Prostate gland (tissue), 2 donors: ENCODE results near the gene MRPL1. TPM values are rescaled to one million over a fixed set of nuclear protein-coding genes. Genes with fewer than 3 reads are reported as not detected.
A peak's percentile ranks its signal among the peaks of the same experiment; 100 is the strongest.

Experiments used
- DNase-seq: peaks from one replicate; pipeline ENCODE4 v3.0.0-alpha.2; 2019; ENCODE audit warnings: low spot score
- H3K27ac ChIP-seq, 2 donors: fragments of 200-600 bp; sonication (generic); 2 replicates each; pipeline ENCODE4 v1.5.1; 2017 to 2019
- H3K27me3 ChIP-seq: fragments of 200-600 bp; sonication (generic); replicated peaks from 2 replicates; pipeline ENCODE4 v1.5.1; 2019; ENCODE audit not compliant: insufficient read depth
- H3K36me3 ChIP-seq, 2 donors: fragments of 200-600 bp; sonication (generic); 1 replicate in 1 of 2; 2 replicates in 1 of 2; pipeline versions ENCODE4 v1.5.1 to v1.8.1; 2017 to 2019
- H3K4me1 ChIP-seq: fragments of 200-600 bp; sonication (generic); replicated peaks from 2 replicates; pipeline ENCODE4 v1.5.1; 2019
- H3K4me3 ChIP-seq, 2 donors: fragments of 200-600 bp; sonication (generic); 2 replicates each; pipeline ENCODE4 v1.5.1; 2017 to 2019
- H3K9me3 ChIP-seq: fragments of 200-600 bp; sonication (generic); 2 replicates; pipeline ENCODE4 v1.5.1; 2017
- POLR2A ChIP-seq: fragments of 450-650 bp; IDR thresholded peaks from one replicate; pipeline ENCODE4 v1.6.1; 2016; ENCODE audit warnings: antibody characterized with exemption, mild to moderate bottlenecking
- POLR2AphosphoS5 ChIP-seq: sonication (generic); formaldehyde crosslinking; IDR thresholded peaks from one replicate; pipeline ENCODE4 v1.6.1; 2017; ENCODE audit warnings: antibody characterized with exemption
- WGBS: methylation state at CpG from one replicate; pipeline ENCODE4 v1.1.5; 2018; 5-methylcytosine and 5-hydroxymethylcytosine counted together
- intact Hi-C: fragments of 100-400 bp; cut with DNase I; formaldehyde crosslinking; loops from one replicate; pipeline ENCODE4 v1.14.2; 2022
- total RNA-seq, 2 donors: library from RNA; depleted of rRNA; stranded (reverse); fragments of >200 nt; gene quantifications; one replicate each; pipeline ENCODE4 v1.1.0, GENCODE V29; 2016
- TF ChIP-seq, protein P1 (sequence below), 4 experiments: fragments of 200-600 bp in 2 of 4; fragments of 450-650 bp in 2 of 4; sonication (generic) in 2 of 4; IDR thresholded peaks; 1 replicate in 3 of 4; 2 replicates in 1 of 4; pipeline ENCODE4 v1.5.1; 2016 to 2019; ENCODE audit warnings: antibody characterized with exemption in 4 of 4, mild to moderate bottlenecking in 2 of 4, moderate library complexity in 2 of 4

Gene MRPL1
- total RNA-seq, 2 donors from 2014 or later, result 9.1 to 21.4 TPM

DNA sequence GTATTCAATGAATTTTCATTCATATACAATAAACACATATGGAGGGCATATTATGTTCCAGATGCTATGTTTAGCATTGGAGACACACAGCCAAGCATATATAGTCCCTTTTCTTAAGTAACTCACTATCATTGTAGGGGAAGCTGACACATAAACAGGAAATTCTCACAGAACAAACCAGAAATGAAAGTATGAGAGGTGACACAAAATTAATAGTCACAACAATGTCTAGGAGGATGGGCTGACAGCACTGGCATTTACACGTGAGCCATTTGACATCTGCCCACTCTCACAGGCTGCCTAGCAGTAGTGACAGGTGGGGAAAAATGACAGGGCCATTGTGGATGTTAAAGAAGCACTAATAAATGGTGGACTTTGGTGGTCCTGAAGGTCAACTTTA is 40.9 kb upstream of the MRPL1 start:
- WGBS, result 47% methylated on average over 1 of the region's 1 CpG
- no peak for DNase-seq
- peak overlapping the region; percentile 99 to 100 for H3K27ac ChIP-seq
- no peaks in the 10 kb centered on the region for H3K4me1 ChIP-seq
- H3K36me3 ChIP-seq, result no peaks in the 10 kb centered on the region
- intact Hi-C loops, result loop anchor here (2.0 to 5.0 kb wide), 2 partner anchors 41 to 236 kb away; partner anchors contain the start of genes FRAS1 and MRPL1
- no peak overlapping the region for H3K4me3 ChIP-seq
- TF ChIP-seq POLR2A (no peak), POLR2AphosphoS5 (no peak)
- TF ChIP-seq, protein P1, sequence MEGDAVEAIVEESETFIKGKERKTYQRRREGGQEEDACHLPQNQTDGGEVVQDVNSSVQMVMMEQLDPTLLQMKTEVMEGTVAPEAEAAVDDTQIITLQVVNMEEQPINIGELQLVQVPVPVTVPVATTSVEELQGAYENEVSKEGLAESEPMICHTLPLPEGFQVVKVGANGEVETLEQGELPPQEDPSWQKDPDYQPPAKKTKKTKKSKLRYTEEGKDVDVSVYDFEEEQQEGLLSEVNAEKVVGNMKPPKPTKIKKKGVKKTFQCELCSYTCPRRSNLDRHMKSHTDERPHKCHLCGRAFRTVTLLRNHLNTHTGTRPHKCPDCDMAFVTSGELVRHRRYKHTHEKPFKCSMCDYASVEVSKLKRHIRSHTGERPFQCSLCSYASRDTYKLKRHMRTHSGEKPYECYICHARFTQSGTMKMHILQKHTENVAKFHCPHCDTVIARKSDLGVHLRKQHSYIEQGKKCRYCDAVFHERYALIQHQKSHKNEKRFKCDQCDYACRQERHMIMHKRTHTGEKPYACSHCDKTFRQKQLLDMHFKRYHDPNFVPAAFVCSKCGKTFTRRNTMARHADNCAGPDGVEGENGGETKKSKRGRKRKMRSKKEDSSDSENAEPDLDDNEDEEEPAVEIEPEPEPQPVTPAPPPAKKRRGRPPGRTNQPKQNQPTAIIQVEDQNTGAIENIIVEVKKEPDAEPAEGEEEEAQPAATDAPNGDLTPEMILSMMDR (IDR thresholded peaks at IDR 0.05), result no peak
- no peaks in the 10 kb centered on the region for H3K9me3 ChIP-seq
- no peaks in the 10 kb centered on the region for H3K27me3 ChIP-seq

DNA sequence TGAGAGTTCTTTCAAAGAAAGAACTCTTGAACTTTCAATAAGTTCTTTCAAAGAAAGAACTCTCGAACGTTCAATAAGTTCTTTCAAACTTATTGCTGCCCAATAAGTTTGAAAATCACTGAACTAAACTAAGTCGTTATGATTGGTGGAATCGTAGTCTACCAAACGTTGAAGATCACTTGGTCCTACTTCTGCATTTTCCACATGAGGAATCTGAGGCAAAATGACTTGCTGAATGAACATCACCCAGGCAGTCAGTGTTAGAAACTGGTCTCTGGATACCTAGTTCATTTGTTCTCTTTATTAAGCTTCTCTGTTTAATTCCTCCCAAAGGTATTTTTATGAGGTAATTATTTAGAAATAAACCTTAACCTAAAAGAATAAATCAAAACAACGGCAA is 36.4 kb upstream of the MRPL1 start:
- Histone ChIP-seq H3K36me3 (no peaks in the 10 kb centered on the region), H3K4me1 (no peaks in the 10 kb centered on the region), H3K27ac (no peak overlapping the region), H3K9me3 (no peaks in the 10 kb centered on the region), H3K4me3 (no peak overlapping the region), H3K27me3 (no peaks in the 10 kb centered on the region)
- TF ChIP-seq POLR2AphosphoS5 (no peak), POLR2A (no peak)
- TF ChIP-seq, protein P1 (IDR thresholded peaks at IDR 0.05), result no peak
- no peak for DNase-seq
- 81% methylated on average over 6 of the region's 6 CpGs for WGBS
- intact Hi-C loops, result no loop called here

DNA sequence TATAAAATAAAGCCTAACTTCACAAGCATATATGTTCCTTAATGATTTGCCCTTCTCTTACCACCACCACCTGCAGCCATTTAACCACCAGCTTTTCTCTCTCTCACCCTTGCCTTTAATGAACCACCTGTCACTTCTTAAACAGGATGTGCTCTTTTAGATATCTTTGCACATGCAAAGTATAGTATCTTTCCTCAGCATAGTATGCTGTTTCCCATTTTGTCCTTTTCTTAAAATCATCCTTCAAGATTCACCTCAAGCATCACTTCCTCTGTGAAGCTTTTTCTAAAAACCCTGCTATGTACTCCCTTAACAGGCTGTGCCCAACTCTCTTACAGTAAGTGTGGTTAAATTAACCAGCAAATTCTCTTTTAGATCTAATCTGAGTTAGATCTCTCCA is 35.3 kb upstream of the MRPL1 start:
- TF ChIP-seq POLR2A, result no peak
- TF ChIP-seq, protein P1 (IDR thresholded peaks at IDR 0.05), result no peak
- TF ChIP-seq POLR2AphosphoS5, result no peak
- DNase-seq, result no peak
- H3K27ac ChIP-seq, result no peak overlapping the region
- intact Hi-C loops, result no loop called here
- H3K4me1 ChIP-seq, result no peaks in the 10 kb centered on the region
- no peaks in the 10 kb centered on the region for H3K36me3 ChIP-seq
- H3K9me3 ChIP-seq, result no peaks in the 10 kb centered on the region
- H3K27me3 ChIP-seq, result no peaks in the 10 kb centered on the region
- no peak overlapping the region for H3K4me3 ChIP-seq

DNA sequence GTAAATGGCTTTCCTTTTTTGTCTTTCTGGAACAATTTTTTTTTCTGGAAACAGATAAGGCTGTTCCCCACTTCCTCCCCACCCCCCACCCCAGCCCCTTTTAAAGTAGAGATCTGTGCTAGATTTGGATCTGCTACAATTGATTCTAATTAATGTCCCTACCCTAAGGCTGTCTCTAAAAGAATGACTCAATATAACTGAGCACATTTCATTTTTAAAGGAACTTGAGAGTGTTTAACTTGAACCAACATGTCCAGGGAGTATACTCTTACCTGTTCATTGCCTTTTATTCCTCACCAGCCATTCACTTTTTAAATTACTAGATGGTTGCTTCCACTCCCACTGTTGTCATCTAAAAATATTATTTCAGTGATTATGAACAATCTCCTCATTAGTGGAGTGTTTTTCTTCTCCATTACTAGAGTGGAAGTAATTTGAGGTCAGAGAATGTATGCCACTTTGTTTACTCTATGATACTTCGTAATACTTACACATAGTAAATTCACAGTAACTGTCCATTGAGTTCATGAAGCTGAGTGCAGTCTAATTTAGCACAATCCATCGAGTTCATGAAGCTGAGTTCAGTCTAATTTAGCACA is 29.4 kb upstream of the MRPL1 start:
- intact Hi-C loops, result no loop called here
- H3K27ac ChIP-seq, result no peak overlapping the region
- TF ChIP-seq, protein P1 (IDR thresholded peaks at IDR 0.05), result no peak
- TF ChIP-seq POLR2AphosphoS5, result no peak
- no peaks in the 10 kb centered on the region for H3K9me3 ChIP-seq
- no peak overlapping the region for H3K4me3 ChIP-seq
- 18% methylated on average over 2 of the region's 2 CpGs for WGBS
- no peak for DNase-seq
- H3K4me1 ChIP-seq, result no peaks in the 10 kb centered on the region
- no peaks in the 10 kb centered on the region for H3K36me3 ChIP-seq
- H3K27me3 ChIP-seq, result no peaks in the 10 kb centered on the region

DNA sequence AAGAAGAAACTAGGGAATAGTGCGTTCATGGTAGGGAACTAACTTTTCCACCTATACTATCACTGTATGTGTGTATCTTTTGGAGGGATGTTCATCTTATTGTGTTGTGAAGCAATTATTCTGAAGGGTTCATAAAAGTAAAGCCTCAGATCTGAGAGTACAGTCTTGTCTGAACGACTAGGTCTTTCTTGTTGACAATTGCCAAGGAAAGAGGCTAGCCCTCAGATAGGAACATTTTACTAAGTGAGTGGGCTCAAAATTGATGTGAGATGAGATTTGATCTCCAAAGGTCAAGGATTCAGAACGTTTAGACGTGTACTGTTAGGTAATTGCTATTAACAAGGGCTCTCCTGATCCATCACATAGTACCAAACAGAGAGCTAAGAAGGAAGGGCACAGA is 28.2 kb upstream of the MRPL1 start:
- no peak overlapping the region for H3K27ac ChIP-seq
- no peaks in the 10 kb centered on the region for H3K36me3 ChIP-seq
- H3K27me3 ChIP-seq, result no peaks in the 10 kb centered on the region
- H3K4me1 ChIP-seq, result no peaks in the 10 kb centered on the region
- no peaks in the 10 kb centered on the region for H3K9me3 ChIP-seq
- WGBS, result 60% methylated on average over 4 of the region's 4 CpGs
- intact Hi-C loops, result no loop called here
- DNase-seq, result no peak
- TF ChIP-seq, protein P1 (IDR thresholded peaks at IDR 0.05), result no peak
- TF ChIP-seq POLR2A (no peak), POLR2AphosphoS5 (no peak)
- no peak overlapping the region for H3K4me3 ChIP-seq
